ENCODE data around the gene PSMG3. TPM values are rescaled to one million over a fixed set of nuclear protein-coding genes. Genes with fewer than 3 reads are reported as not detected.

The PSMG3 gene
- total and polyA plus RNA-seq, 2 of the 8 experiments (the other 6 are each of a cell fraction or from before 2014, with no cell fraction given) = 30.2 to 62.0 TPM

DNA sequence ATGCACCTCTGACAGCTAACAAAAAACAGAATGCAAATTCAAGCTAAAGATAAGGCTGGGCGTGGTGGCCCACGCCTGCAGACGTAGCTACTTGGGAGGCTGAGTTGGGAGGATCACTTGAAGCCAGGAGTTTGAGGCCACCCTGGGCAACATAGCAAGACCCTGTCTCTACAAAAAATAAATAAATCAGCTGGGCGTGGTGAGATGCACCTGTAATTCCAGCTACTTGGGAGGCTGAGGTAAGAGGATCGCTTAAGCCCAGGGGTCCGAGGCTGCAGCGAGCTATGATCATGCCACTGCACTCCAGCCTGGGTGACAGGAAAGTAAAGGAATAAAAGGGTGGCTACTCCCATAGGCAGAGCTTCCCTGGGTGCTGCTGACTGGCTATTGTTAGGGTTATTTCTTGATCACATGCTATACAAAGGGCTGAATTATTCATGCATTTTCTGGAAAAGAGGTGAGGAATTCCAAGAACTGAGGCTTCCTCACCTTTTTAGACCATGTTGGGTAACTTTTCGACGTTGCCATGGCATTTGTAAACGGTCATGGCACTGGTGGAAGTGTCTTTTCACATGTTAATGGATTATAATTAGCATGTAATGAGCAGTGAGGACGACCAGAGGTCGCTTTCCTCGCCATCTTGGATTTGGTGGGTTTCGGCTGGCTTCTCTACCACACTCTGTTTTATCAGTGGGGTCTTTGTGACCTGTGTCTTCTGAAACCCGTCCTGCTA lies 6.9 kb upstream of the PSMG3 start (continued):
- TF ChIP-seq E2F6 (IDR thresholded peaks at IDR 0.05) (peak; percentile 21), CHD1 (IDR thresholded peaks at IDR 0.05; ENCODE audit: low read depth, low read length) (no peak), CHD2 (IDR thresholded peaks at IDR 0.05; ENCODE audit: low read length) (0 out of 2 replicates have a peak, but pooled peaks have one; percentile 16), TCF12 (IDR thresholded peaks at IDR 0.05; ENCODE audit: low read depth, low read length) (0 out of 2 replicates have a peak, but pooled peaks have one; percentile 17), MAFK (IDR thresholded peaks at IDR 0.05; ENCODE audit: low read depth, low read length) (no peak), SIN3A (conservative IDR thresholded peaks at IDR 0.05 in 1 of 2, IDR thresholded peaks at IDR 0.05 in 1 of 2; ENCODE audit: low read depth in 1 of 2, low read length in 2 of 2) (0 out of 4 replicates have a peak, but pooled peaks of 1 of the 2 experiments have one; percentile 74), EGR1 (IDR thresholded peaks at IDR 0.05; ENCODE audit: borderline replicate concordance, low read depth, low read length) (no peak), FOSL1 (IDR thresholded peaks at IDR 0.05; ENCODE audit: insufficient read depth, low read depth, low read length) (no peak), TEAD4 (IDR thresholded peaks at IDR 0.05; ENCODE audit: low read depth, low read length) (peak; percentile 85), SP1 (IDR thresholded peaks at IDR 0.05; ENCODE audit: low read depth, low read length) (peak; percentile 77; the same call in 1 of the 2 replicates), SRF (IDR thresholded peaks at IDR 0.05; ENCODE audit: low read depth, low read length) (peak; percentile 85), KDM4A (IDR thresholded peaks at IDR 0.05; ENCODE audit: low read depth, low read length, severe bottlenecking) (no peak), POU5F1 (IDR thresholded peaks at IDR 0.05; ENCODE audit: low read depth, low read length) (no peak), MAX (IDR thresholded peaks at IDR 0.05) (peak; percentile 54; the same call in 1 of the 2 replicates), ZNF274 (IDR thresholded peaks at IDR 0.05; ENCODE audit: borderline replicate concordance, extremely low read depth, low read length) (no peak), CEBPB (IDR thresholded peaks at IDR 0.05; ENCODE audit: low read depth, low read length) (peak; percentile 97), RXRA (IDR thresholded peaks at IDR 0.05; ENCODE audit: insufficient read depth, low read depth, low read length) (no peak), ASH2L (IDR thresholded peaks at IDR 0.05; ENCODE audit: low read length) (peak; percentile 32)
- TF ChIP-seq, protein P1, sequence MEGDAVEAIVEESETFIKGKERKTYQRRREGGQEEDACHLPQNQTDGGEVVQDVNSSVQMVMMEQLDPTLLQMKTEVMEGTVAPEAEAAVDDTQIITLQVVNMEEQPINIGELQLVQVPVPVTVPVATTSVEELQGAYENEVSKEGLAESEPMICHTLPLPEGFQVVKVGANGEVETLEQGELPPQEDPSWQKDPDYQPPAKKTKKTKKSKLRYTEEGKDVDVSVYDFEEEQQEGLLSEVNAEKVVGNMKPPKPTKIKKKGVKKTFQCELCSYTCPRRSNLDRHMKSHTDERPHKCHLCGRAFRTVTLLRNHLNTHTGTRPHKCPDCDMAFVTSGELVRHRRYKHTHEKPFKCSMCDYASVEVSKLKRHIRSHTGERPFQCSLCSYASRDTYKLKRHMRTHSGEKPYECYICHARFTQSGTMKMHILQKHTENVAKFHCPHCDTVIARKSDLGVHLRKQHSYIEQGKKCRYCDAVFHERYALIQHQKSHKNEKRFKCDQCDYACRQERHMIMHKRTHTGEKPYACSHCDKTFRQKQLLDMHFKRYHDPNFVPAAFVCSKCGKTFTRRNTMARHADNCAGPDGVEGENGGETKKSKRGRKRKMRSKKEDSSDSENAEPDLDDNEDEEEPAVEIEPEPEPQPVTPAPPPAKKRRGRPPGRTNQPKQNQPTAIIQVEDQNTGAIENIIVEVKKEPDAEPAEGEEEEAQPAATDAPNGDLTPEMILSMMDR (IDR thresholded peaks at IDR 0.05; ENCODE audit: control extremely low read depth in 1 of 3, insufficient read depth in 1 of 3, low read depth in 1 of 3, low read length in 3 of 3) = no peak
- TF ChIP-seq, protein P2, sequence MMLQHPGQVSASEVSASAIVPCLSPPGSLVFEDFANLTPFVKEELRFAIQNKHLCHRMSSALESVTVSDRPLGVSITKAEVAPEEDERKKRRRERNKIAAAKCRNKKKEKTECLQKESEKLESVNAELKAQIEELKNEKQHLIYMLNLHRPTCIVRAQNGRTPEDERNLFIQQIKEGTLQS (IDR thresholded peaks at IDR 0.05; ENCODE audit: insufficient read depth, low read depth, low read length) = no peak
